Eye (tissue), 1 donor: Measurements from ENCODE around the gene RPS5.
"Not testable (repeated sequence)": the region's sequence is repeated elsewhere in the genome, so short reads cannot be mapped to it uniquely, and the experiment has no call there.

Experiments
- DNase-seq: peaks from one replicate; pipeline ENCODE4 v3.0.0-alpha.2; 2015

Gene RPS5

GRCh38 chr19:58407658-58408151 is 20.6 kb downstream of the RPS5 start:
- DNase-seq: peak; percentile 49

- DNase-seq: peak; percentile 99
Observed at GRCh38 chr19:58408152-58409009, 21.3 kb downstream of the RPS5 start, which contains the start of gene ZNF584. TSS of gene ZNF584 (plus strand) at chr19:58408649. CDS start at chr19:58409148, 499 bp downstream.

- peak; percentile 61 for DNase-seq
Observed at GRCh38 chr19:58409010-58409790, 22.1 kb downstream of the RPS5 start.

- no peak for DNase-seq
Observed at GRCh38 chr19:58416604-58417003, 29.5 kb downstream of the RPS5 start.

GRCh38 chr19:58417071-58417470 is 30.0 kb downstream of the RPS5 start:
- DNase-seq: no peak

- no peak for DNase-seq
Observed at GRCh38 chr19:58428617-58429016, 41.5 kb downstream of the RPS5 start.

- DNase-seq: no peak
Observed at GRCh38 chr19:58429745-58430144, 42.7 kb downstream of the RPS5 start.

GRCh38 chr19:58434217-58434616 is 47.1 kb downstream of the RPS5 start:
- no peak for DNase-seq

GRCh38 chr19:58439576-58440554 is 52.8 kb downstream of the RPS5 start, which contains the start of gene ZNF132:
TSS of gene ZNF132 (minus strand) at chr19:58440153. CDS start at chr19:58439821, 332 bp downstream.
- peak; percentile 99 for DNase-seq

- DNase-seq: no peak
Observed at GRCh38 chr19:58440556-58440955, 53.5 kb downstream of the RPS5 start.

GRCh38 chr19:58442986-58443385 is 55.9 kb downstream of the RPS5 start:
- not testable (repeated sequence) for DNase-seq
